Stimulated activated CD4-positive, alpha-beta T cell treated with anti-CD3 and anti-CD28 coated beads, TNF-alpha, amount 100 ng/mL, for 4 hours (primary cell): ENCODE data around the gene SURF4.
"Not testable (repeated sequence)": the region's sequence is repeated elsewhere in the genome, so short reads cannot be mapped to it uniquely, and the experiment has no call there.

Source experiments
- DNase-seq, 3 experiments: peaks; one replicate each; pipeline ENCODE4 v3.0.0-alpha.2; 2020; ENCODE audit warnings: low read depth in 3 of 3

SURF4 gene

GRCh38 chr9:133334888-133335287, 41.0 kb downstream of the SURF4 start:
- DNase-seq = not testable (repeated sequence)

- no peak for DNase-seq
Observed at GRCh38 chr9:133334161-133334560, 41.7 kb downstream of the SURF4 start.

DNA sequence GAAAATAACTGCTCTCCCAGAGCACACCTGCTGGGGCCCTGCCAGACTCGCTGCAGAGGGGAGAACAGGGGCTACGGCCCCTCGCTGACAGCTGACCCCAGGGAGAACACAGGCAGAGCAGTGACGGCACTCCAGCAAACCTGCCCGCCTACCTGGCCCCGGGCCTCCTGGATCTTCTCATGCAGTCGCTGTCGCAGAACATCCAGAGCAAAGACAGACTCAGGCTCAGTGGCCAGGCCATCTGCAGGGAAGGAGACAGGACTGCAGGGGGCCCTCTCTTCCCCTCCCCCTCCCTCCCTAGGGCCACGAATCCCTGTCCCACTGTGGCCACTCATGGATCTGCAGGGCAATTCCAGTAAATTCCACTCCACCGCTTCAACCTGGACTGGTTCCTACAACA, 42.3 kb downstream of the SURF4 start:
- no peak for DNase-seq

DNA sequence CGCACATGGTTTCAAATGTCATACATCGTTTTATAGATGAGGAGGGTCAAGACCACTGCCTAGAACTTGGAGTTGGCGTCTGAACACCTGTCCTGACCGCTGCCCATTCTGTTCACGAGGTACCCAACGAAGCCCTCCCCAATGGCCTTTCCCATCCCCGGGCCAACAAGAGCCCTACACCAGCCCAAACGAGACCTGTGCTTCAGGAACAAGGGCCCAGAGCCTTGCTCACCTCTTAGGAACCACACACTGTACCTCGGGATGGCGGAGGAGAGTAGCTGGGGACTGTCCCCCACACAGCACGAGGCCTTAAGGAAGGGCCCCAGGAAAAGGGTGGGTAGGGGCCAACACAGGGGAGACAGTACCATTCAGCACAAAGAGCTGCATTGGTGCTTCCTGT, 42.8 kb downstream of the SURF4 start:
- no peak for DNase-seq

GRCh38 chr9:133332381-133332730, 43.5 kb downstream of the SURF4 start:
- no peak for DNase-seq

DNA sequence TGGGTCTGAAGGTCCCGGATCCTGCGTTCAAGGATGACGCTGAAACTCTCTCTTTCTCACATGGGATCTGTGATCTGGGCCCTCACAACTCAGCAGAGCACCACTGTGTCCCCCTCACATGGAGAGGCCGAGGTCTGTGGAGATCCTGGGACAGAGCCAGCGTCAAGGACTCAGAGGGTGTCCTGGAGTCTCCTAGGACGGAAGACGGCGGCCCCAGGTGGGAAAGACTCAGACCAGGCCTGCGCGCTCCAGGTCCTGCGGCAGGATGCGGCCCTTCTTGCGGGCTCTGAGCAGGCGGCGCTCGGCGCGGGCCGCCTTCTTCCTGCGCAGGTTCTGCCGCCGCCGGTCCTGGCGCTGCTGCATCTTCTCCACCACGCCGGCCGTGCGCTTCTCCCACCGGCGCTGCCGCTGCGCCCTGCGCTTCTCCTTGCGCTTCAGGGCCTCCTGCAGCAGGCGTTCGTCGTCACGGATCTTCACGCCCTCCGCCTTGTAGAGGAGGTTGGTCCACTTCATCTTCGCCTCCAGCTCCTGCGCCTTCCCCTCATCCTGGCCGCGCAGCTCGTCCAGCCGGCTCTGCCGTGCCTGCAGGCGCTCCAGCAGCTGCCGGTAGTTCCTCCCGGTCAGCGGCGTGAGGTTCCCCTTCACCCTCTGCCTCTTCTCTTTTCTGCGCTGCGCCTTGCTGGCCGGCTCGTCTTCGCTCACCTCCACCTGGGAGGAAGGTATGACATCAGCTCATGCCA, 44.0 kb downstream of the SURF4 start:
- DNase-seq = no peak

DNA sequence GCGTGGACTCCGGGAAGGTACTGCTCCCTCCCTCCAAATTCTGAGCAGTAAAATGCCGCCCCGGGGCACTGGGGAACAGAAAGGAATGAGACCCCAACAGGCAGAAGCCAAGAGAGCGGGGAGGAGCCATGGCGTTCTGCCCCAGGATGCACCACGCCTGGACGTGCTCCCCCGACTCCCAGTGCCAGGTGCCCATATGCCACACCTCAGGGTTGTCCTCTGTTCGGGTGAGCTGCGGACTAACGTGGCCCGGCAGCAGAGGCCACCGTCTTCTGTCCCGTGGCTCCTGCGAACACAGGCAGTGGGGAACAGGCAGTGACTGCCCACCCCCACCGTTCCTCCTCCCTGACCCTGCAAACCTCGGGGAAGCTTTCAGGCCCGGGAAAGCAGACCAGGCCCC, 44.6 kb downstream of the SURF4 start:
- DNase-seq = no peak

- DNase-seq = not testable (repeated sequence)
Observed at GRCh38 chr9:133329306-133330156, 46.3 kb downstream of the SURF4 start.

DNA sequence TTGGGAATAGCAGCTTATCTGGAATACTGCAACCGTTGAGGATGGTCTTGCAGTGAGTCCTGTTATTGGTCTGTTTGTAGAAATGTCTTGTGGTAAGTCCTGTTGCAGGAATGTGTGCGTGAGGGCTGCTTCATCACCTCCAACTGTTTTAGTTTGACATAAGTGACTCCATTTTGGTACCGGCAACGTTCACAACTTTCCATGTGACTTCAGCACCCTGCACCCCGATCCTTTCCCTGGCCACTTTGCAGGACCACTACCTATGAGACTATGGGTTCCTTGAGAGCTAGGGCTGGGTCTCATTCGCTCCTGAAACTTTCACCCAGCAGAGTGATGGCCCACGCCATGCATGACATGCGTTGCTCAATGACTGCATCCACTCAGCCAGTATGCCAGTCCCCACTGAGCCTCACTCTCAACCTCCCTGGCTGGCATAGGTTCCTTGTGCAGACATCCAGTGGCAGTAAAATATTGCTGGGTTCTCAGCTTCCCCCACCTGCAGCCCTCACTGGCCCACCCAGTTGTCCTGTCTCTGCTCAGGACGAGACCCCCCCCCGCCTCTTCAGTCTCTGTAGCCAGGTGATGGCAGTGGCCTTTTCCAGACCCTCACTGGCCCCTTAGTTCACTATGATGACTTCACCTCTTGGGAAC, 47.9 kb downstream of the SURF4 start:
- DNase-seq = no peak

DNA sequence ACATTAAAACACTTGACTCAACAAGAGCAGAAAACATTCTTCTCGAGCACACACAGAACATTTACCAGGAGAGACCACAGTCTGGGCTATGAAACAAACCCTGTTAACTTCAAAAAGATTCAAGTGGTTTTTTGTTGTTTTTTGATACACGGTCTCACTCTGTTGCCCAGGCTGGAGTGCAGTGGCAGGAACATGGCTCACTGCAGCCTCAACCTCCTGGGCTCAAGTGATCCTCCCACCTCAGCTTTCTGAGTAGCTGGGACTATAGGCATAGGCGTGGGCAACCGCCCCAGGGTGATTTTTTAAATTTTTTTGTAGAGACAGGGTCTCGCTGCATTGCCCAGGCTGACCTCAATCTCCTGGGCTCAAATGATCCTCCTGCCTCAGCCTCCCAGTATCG, 48.8 kb downstream of the SURF4 start:
- DNase-seq = not testable (repeated sequence)

DNA sequence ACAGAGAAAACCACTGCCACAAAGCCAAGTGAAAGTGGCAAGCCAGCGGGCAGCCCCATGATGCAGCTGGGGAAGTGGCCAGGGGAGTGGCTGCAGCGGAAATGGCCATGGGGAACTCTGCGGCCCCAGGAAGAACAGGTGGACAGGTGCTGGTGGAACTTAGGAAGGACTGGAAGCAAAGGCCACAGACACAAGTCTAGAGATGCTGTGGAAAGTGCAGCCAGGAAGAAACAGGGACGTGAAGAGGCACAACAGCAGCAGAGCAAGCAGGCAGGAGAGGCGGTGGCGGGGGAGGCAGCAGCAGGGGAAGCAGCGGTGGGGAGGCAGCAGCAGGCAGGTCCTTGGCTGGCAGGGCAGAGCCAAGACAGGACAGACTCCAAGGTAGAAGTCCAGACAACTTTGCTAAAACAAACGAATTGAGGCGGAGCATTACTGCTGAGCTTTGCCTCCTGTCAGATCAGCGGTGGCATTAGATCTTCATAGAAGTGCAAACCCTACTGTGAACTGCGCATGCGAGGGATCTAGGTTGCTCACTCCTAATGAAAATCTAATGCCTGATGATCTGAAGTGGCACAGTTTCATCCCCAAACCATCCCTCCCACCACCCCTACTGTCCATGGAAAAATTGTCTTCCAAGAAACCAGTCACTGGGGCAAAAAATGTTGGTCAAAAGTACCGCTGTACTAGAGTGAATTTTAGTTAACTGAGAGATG, 51.7 kb downstream of the SURF4 start:
- no peak for DNase-seq

- DNase-seq = no peak
Observed at GRCh38 chr9:133323211-133323610, 52.6 kb downstream of the SURF4 start.

DNA sequence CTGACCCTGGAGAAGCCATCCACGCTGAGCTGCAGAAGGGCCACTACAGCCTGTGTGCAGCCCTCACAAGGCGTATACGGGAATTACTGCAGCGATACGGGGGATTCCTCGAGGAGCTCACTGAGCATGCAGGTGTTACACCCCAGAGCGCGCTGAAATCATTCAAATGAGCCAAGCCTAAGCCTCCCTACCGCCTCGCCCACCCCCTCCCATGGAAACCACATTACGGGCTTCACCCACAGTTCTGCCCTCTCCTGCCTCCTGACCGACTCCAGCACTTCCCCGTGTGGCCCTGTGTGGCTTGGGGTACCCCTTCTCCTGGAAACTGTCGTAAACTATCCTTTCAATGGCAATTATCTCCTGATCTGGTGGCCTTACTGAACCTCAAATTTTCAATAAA, 53.2 kb downstream of the SURF4 start:
- DNase-seq = no peak

- DNase-seq = no peak
Observed at GRCh38 chr9:133321411-133321935, 54.4 kb downstream of the SURF4 start.

DNA sequence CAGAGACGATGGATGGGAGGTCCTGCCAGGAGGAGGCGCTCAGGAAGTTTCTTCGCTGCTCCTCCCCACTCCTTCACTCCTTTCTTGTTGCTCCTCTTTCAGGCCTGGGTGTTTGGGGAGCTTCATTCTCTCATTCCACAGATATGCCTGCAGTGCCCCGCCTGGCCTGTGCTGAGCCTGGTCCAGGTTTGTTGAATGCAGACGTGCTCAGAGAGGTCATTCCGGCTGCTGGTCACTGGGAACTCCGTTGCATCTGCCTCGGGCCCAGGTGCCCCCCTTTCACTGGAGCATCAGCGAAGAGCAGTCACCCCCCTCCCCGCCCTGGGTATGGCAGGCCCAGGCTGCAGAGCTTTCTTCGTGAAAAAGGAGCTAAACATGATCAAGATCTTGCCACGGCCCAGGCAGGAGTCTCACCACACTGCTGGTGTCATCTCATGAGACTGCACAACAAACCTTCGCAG, 55.4 kb downstream of the SURF4 start:
- DNase-seq = no peak

DNA sequence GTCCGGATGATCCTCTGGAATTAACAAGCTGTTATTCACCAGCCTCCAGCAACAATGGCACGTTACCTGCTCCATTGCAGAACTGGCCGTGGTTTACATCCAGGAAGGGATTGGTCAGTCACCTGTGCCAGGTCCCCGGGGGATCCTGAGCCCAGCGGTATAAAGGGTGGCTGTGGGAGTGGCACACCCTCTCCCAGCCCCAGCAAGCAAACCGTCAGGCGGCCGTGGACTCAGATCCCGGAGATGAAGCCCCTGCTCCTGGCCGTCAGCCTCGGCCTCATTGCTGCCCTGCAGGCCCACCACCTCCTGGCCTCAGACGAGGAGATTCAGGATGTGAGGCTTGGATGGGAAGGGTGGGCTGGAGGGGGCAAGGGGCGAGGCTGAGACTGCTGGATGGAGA, 58.3 kb downstream of the SURF4 start:
- not testable (repeated sequence) for DNase-seq

GRCh38 chr9:133315997-133316396, 59.9 kb downstream of the SURF4 start:
- no peak for DNase-seq
